Panc1 (cell line): Measurements from ENCODE around the gene PIGZ. TPM values are rescaled to one million over a fixed set of nuclear protein-coding genes. Genes with fewer than 3 reads are reported as not detected.

ENCODE experiments used
- ATAC-seq: fragments of 200-7000 bp; cut with Tn5 transposase; 2 replicates; pipeline ENCODE4 v1.9.1; 2020; ENCODE audit warnings: mild to moderate bottlenecking, moderate library complexity
- BruUV-seq: library from RNA; stranded (reverse); fragments of 400-500 nt; replicated peaks from 2 replicates; lab custom pipeline; 2021; lab: Mats Ljungman, UMichigan
- CTCF ChIA-PET: fragments of 300-600 bp; sonication (Branson Sonifier 250); formaldehyde crosslinking; loops from one replicate; lab custom pipeline; 2022; ENCODE audit warnings: antibody characterized with exemption; lab: Charles Lee
- POLR2A ChIA-PET: fragments of 300-600 bp; sonication (Branson Sonifier 250); formaldehyde crosslinking; loops from one replicate; lab custom pipeline; 2022; ENCODE audit warnings: antibody characterized with exemption; lab: Charles Lee
- DNase-seq: peaks from one replicate; pipeline ENCODE4 v3.0.0-alpha.2; 2010; ENCODE audit warnings: low read depth, low spot score
- H3K27ac ChIP-seq: 2 replicates; pipeline ENCODE4 v1.5.1; 2011; ENCODE audit warnings: mild to moderate bottlenecking, low read length, inconsistent platforms
- H3K27me3 ChIP-seq: fragments of 200-500 bp; sonication (Bioruptor generic); 2 replicates; pipeline ENCODE4 v1.6.0; 2014; ENCODE audit warnings: low read length, inconsistent platforms; ENCODE audit not compliant: control insufficient read depth, insufficient read depth
- H3K36me3 ChIP-seq: fragments of 200-500 bp; sonication (Bioruptor generic); 2 replicates; pipeline ENCODE4 v1.5.1; 2014; ENCODE audit warnings: inconsistent platforms, mild to moderate bottlenecking, low read length, moderate library complexity; ENCODE audit not compliant: control insufficient read depth, insufficient read depth
- H3K4me1 ChIP-seq: 2 replicates; pipeline ENCODE4 v1.5.1; 2011; ENCODE audit warnings: inconsistent platforms, mild to moderate bottlenecking, low read length, moderate library complexity; ENCODE audit not compliant: control insufficient read depth, insufficient read depth
- H3K4me3 ChIP-seq, 2 experiments: 2 replicates each; pipeline ENCODE4 v1.5.1; 2011 to 2012; ENCODE audit warnings: low read depth in 2 of 2, low read length in 2 of 2, mild to moderate bottlenecking in 2 of 2, inconsistent platforms in 1 of 2, moderate library complexity in 1 of 2
- H3K9me3 ChIP-seq: fragments of 200-500 bp; sonication (Bioruptor generic); 2 replicates; pipeline ENCODE4 v1.5.1; 2014; ENCODE audit warnings: low read depth, mild to moderate bottlenecking, inconsistent platforms, low read length, moderate library complexity; ENCODE audit not compliant: control insufficient read depth, insufficient read depth
- CTCF ChIP-seq: fragments of 450-650 bp; IDR thresholded peaks from 2 replicates; pipeline ENCODE4 v1.5.1; 2017; ENCODE audit warnings: mild to moderate bottlenecking
- POLR2AphosphoS5 ChIP-seq: IDR thresholded peaks from 2 replicates; pipeline ENCODE4 v1.6.1; 2012; ENCODE audit warnings: mild to moderate bottlenecking, low read depth, low read length, moderate library complexity
- REST ChIP-seq, 2 experiments: IDR thresholded peaks; 2 replicates each; pipeline ENCODE4 v1.6.1; 2011 to 2012; ENCODE audit warnings: low read depth in 2 of 2, control low read depth in 1 of 2, low read length in 1 of 2, mild to moderate bottlenecking in 1 of 2, moderate library complexity in 1 of 2; ENCODE audit not compliant: insufficient read depth in 1 of 2
- SIN3A ChIP-seq: IDR thresholded peaks from 2 replicates; pipeline ENCODE4 v1.6.1; 2012; ENCODE audit warnings: low read depth, mild to moderate bottlenecking, low read length, moderate library complexity, borderline replicate concordance; ENCODE audit not compliant: insufficient read depth
- TCF7L2 ChIP-seq: IDR thresholded peaks from 2 replicates; pipeline ENCODE4 v1.6.1; 2011; ENCODE audit warnings: mild to moderate bottlenecking, low read depth, low read length, inconsistent platforms
- in situ Hi-C: cut with HindIII; loops from 2 replicates; pipeline ENCODE4 v1.10.0; 2016; ENCODE audit warnings: low sequenced_read_pairs, low pct_unique_long_range_greater_than_20kb
- intact Hi-C: fragments of 100-400 bp; cut with micrococcal nuclease; formaldehyde crosslinking; loops from one replicate; pipeline ENCODE4 v1.10.0; 2022; ENCODE audit not compliant: unreplicated experiment
- total RNA-seq: library from RNA; stranded (reverse); gene quantifications from one replicate; pipeline ENCODE4 v1.2.1, GENCODE V29; 2021; ENCODE audit not compliant: unreplicated experiment

Gene PIGZ
- total RNA-seq, 1 experiment from 2014 or later = 6.3 TPM

- H3K4me3 ChIP-seq = no peak overlapping the region
- ATAC-seq (peak; percentile 75), DNase-seq (no peak)
- ChIA-PET CTCF (no interaction called here), POLR2A (no interaction called here)
- in situ Hi-C loops (no loop called here), intact Hi-C loops (no loop called here)
- BruUV-seq = no TSS peak
- H3K4me1 ChIP-seq = peaks cover 10% of the 10 kb centered on the region; the same call in 1 of the 2 replicates
- TF ChIP-seq POLR2AphosphoS5 (no peak), REST (IDR thresholded peaks at IDR 0.05; ENCODE audit: insufficient read depth in 1 of 2, low read depth in 2 of 2, low read length in 1 of 2) (no peak), TCF7L2 (no peak), SIN3A (no peak), CTCF (no peak; the same call in 1 of the 2 replicates)
- peaks cover 3% of the 10 kb centered on the region; the same call in 1 of the 2 replicates for H3K27me3 ChIP-seq
- H3K27ac ChIP-seq = no peak overlapping the region
- H3K36me3 ChIP-seq = no peaks in the 10 kb centered on the region
- peaks cover under 1% of the 10 kb centered on the region; the same call in 1 of the 2 replicates for H3K9me3 ChIP-seq
These were observed 19.8 kb upstream of the PIGZ start for GRCh38 chr3:196988241-196989029.

GRCh38 chr3:196987022-196987421 is 18.4 kb upstream of the PIGZ start:
- POLR2A ChIA-PET = no interaction called here
- Histone ChIP-seq H3K27ac (no peak overlapping the region), H3K4me1 (peaks cover 10% of the 10 kb centered on the region; the same call in 1 of the 2 replicates), H3K4me3 (no peak overlapping the region), H3K9me3 (peaks cover 5% of the 10 kb centered on the region; the same call in 1 of the 2 replicates), H3K36me3 (no peaks in the 10 kb centered on the region), H3K27me3 (peaks cover 3% of the 10 kb centered on the region; the same call in 1 of the 2 replicates)
- no peak for DNase-seq
- no TSS peak for BruUV-seq
- intact Hi-C loops = no loop called here
- CTCF ChIA-PET = interaction anchor here (0.6 kb wide), 2 partner anchors 67 to 537 kb away, joined by 4 to 6 read pairs; no protein-coding TSS in a partner anchor
- TF ChIP-seq POLR2AphosphoS5 (no peak), SIN3A (no peak), REST (IDR thresholded peaks at IDR 0.05; ENCODE audit: insufficient read depth in 1 of 2, low read depth in 2 of 2, low read length in 1 of 2) (no peak), CTCF (no peak)
- no peak for ATAC-seq
- in situ Hi-C loops = no loop called here
